Lung (tissue), 12 donors: ENCODE results near the gene RNU5D-1. TPM values are rescaled to one million over a fixed set of nuclear protein-coding genes. Genes with fewer than 3 reads are reported as not detected.

Experiments
- ATAC-seq: fragments of 200-7000 bp; cut with Tn5 transposase; one replicate; pipeline ENCODE4 v1.9.1; 2020; ENCODE audit warnings: moderate number of reproducible peaks; ENCODE audit not compliant: insufficient read depth, low FRiP score
- DNase-seq, 3 donors: peaks; one replicate each; pipeline ENCODE4 v3.0.0-alpha.2; 2013 to 2017
- H3K27ac ChIP-seq, 2 donors: one replicate each; pipeline ENCODE4 v1.5.1; 2013; ENCODE audit warnings: mild to moderate bottlenecking in 2 of 2, moderate library complexity in 2 of 2, control low read depth in 1 of 2, inconsistent platforms in 1 of 2, low read depth in 1 of 2, low read length in 1 of 2
- H3K27me3 ChIP-seq, 3 donors: one replicate each; pipeline ENCODE4 v1.5.1; 2013; ENCODE audit warnings: low read length in 2 of 3; ENCODE audit not compliant: control insufficient read depth in 3 of 3, insufficient read depth in 3 of 3
- H3K36me3 ChIP-seq, 4 donors: one replicate each; pipeline ENCODE4 v1.5.1; 2013; ENCODE audit warnings: low read length in 4 of 4, mild to moderate bottlenecking in 1 of 4, moderate library complexity in 1 of 4; ENCODE audit not compliant: control insufficient read depth in 4 of 4, insufficient read depth in 4 of 4
- H3K4me1 ChIP-seq, 5 donors: one replicate each; pipeline ENCODE4 v1.5.1; 2013; ENCODE audit warnings: low read length in 5 of 5, mild to moderate bottlenecking in 2 of 5, moderate library complexity in 1 of 5; ENCODE audit not compliant: control insufficient read depth in 5 of 5, insufficient read depth in 5 of 5
- H3K4me3 ChIP-seq: one replicate; pipeline ENCODE4 v1.5.1; 2013; ENCODE audit warnings: mild to moderate bottlenecking, control low read depth, moderate library complexity
- H3K9ac ChIP-seq, 2 donors: one replicate each; pipeline ENCODE4 v1.5.1; 2013; ENCODE audit warnings: low read length in 2 of 2, control low read depth in 1 of 2; ENCODE audit not compliant: insufficient read depth in 1 of 2
- H3K9me3 ChIP-seq, 4 donors: one replicate each; pipeline ENCODE4 v1.5.1; 2013; ENCODE audit warnings: low read length in 3 of 4, mild to moderate bottlenecking in 1 of 4, moderate library complexity in 1 of 4; ENCODE audit not compliant: control insufficient read depth in 4 of 4, insufficient read depth in 3 of 4
- CTCF ChIP-seq: IDR thresholded peaks from 2 replicates; pipeline ENCODE4 v1.5.1; 2012; ENCODE audit warnings: mild to moderate bottlenecking; ENCODE audit errors: control extremely low read depth, extremely low read depth
- WGBS, 2 donors: extraction: QIAGEN DNeasy Blood & Tissue Kit; methylation state at CpG; one replicate each; pipeline ENCODE4 v1.1.7; 2013; 5-methylcytosine and 5-hydroxymethylcytosine counted together
- polyA plus RNA-seq, 2 donors: library from polyadenylated mRNA; stranded (reverse); fragments of 200-250 nt; gene quantifications; one replicate each; pipeline ENCODE4 v1.2.1, GENCODE V29; 2013
- total RNA-seq, 2 donors: library from RNA; depleted of rRNA in 1 of 2; stranded (reverse); fragments of >200 nt in 1 of 2; gene quantifications; one replicate each; pipeline ENCODE4 v1.2.1, GENCODE V29; 2014 to 2021
- donor health status: control.
- donor health status: control.
- donor health status: Bipolar disorder and iron deficiency.
- donor health status: healthy.
- donor health status: DM: yes; HTN: yes; CAD: no.

The RNU5D-1 gene
- total and polyA plus RNA-seq, 4 donors: not detected

GRCh38 chr1:44724296-44724954, 6.5 kb downstream of the RNU5D-1 start:
- WGBS, 2 donors: 82 to 84% methylated on average over 53 to 64 of the region's 64 CpGs
- DNase-seq: no peak
- H3K27ac ChIP-seq: no peak overlapping the region

GRCh38 chr1:44723496-44724295, 7.3 kb downstream of the RNU5D-1 start:
- no peak overlapping the region for H3K27ac ChIP-seq
- H3K36me3 ChIP-seq: no peaks in the 10 kb centered on the region
- ATAC-seq: no peak
- TF ChIP-seq CTCF: no peak
- no peak overlapping the region for H3K4me3 ChIP-seq
- peaks cover 0 to 1% (median 0%) of the 10 kb centered on the region in 5 donors for H3K4me1 ChIP-seq
- no peak overlapping the region for H3K9ac ChIP-seq
- 40 to 69% methylated on average over 28 of the region's 28 CpGs for WGBS, 2 donors
- H3K9me3 ChIP-seq: no peaks in the 10 kb centered on the region
- H3K27me3 ChIP-seq: no peaks in the 10 kb centered on the region
- no peak for DNase-seq

More at GRCh38 chr1:44724296-44724954, 6.5 kb downstream of the RNU5D-1 start:
- TF ChIP-seq CTCF: no peak
- no peaks in the 10 kb centered on the region for H3K27me3 ChIP-seq
- H3K4me3 ChIP-seq: no peak overlapping the region
- no peaks in the 10 kb centered on the region for H3K9me3 ChIP-seq
- no peaks in the 10 kb centered on the region for H3K36me3 ChIP-seq
- H3K9ac ChIP-seq: no peak overlapping the region
- H3K4me1 ChIP-seq: peaks cover 0 to 1% (median 0%) of the 10 kb centered on the region in 5 donors
- no peak for ATAC-seq

GRCh38 chr1:44723064-44723463, 7.9 kb downstream of the RNU5D-1 start:
- WGBS, 2 donors: 37 to 66% methylated on average over 9 of the region's 9 CpGs
- Histone ChIP-seq H3K27me3 (no peaks in the 10 kb centered on the region), H3K9me3 (no peaks in the 10 kb centered on the region), H3K4me3 (no peak overlapping the region), H3K36me3 (no peaks in the 10 kb centered on the region), H3K4me1 (peaks cover 0 to 2% (median 1%) of the 10 kb centered on the region in 5 donors), H3K27ac (no peak overlapping the region), H3K9ac (no peak overlapping the region)
- TF ChIP-seq CTCF: no peak
- DNase-seq: no peak
- no peak for ATAC-seq
